HG03378 (cell line): ENCODE measurements around the gene BCOR.

Experiments used
- ATAC-seq: cut with Tn5 transposase; IDR thresholded peaks from one replicate; pipeline ENCODE4 v1.9.1; 2021; ENCODE audit warnings: mild to moderate bottlenecking, moderate library complexity; ENCODE audit not compliant: unreplicated experiment

The BCOR gene

GRCh38 chrX:40035726-40036125 is 62.0 kb downstream of the BCOR start:
- ATAC-seq: no peak

DNA sequence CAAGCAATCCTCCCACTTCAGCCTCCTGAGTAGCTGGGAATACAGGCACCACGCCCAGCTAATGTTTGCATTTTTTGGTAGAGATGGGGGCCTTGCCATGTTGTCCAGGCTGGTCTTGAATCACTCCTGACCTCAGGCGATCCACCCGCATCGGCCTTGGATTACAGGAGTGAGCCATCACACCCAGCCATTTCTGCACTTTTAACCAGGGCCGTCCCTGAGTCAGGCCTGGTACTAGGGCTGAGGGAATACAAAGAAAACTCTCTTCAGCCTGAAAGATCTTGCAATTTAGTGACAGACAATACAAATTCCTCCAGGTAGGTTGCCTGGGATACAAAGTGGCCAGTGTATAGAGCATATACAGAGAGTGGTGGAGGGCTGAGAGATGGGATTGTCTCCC is 65.8 kb downstream of the BCOR start:
- no peak for ATAC-seq

- ATAC-seq: no peak
Measured at GRCh38 chrX:40030205-40030604, 67.6 kb downstream of the BCOR start.

DNA sequence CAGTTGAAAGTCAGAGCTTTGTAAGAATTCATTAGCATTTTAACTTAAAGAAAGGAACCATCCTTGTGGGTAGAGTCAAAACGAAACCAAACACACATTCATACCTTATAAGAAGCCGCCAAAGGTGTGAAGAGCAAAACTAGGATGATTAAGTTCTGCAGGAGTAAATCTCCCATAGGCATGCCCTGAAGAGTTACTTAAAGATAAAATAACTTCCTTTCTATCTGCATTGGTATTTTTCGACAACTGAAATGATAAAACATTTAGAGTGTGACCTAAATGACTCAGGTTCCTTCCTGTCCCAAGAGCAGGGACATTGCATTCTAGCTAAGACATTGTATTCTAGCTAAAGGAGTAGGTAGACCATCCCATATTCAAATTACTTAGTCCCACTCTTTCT is 75.3 kb downstream of the BCOR start:
- no peak for ATAC-seq

DNA sequence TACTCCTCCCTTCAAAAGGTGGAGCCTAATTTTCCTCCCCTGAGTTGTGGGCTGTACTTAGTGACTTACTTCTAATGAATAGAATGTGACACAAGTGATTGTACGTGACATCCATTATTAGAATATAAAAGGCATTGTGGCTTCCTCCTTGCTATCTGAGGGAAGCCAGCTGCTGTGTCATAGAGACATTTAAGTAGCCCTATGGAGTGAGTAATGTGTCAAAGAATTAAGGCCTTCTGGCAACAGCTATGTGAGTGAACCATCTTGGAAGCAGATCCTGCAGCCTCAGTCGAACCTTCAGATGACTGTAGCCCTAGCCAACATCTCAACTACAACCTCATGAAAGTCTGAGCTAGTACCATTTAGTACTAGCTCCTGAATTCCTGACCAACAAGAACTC is 76.1 kb downstream of the BCOR start:
- ATAC-seq: no peak

- no peak for ATAC-seq
Measured at GRCh38 chrX:40019541-40019940, 78.2 kb downstream of the BCOR start.

DNA sequence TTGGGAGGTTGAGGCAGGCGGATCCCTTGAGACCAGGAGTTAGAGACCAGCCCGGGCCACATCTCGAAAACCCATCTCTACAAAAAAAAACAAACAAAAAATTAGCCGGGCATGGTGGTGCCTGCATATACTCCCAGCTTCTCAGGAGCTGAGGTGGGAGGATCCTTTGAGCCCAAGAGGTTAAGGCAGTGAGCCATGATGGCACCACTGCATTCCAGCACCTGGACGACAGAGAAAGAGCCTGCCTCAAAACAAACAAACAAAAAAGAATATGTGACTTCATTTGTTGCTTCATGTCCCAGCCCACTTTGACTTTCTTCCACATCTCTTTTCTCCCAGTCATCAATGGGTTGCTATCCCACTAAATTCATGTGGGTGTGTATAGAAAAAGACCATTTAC is 79.7 kb downstream of the BCOR start:
- ATAC-seq: no peak

GRCh38 chrX:40016749-40017148 is 81.0 kb downstream of the BCOR start:
- ATAC-seq: no peak

GRCh38 chrX:40015693-40016092 is 82.1 kb downstream of the BCOR start:
- no peak for ATAC-seq

DNA sequence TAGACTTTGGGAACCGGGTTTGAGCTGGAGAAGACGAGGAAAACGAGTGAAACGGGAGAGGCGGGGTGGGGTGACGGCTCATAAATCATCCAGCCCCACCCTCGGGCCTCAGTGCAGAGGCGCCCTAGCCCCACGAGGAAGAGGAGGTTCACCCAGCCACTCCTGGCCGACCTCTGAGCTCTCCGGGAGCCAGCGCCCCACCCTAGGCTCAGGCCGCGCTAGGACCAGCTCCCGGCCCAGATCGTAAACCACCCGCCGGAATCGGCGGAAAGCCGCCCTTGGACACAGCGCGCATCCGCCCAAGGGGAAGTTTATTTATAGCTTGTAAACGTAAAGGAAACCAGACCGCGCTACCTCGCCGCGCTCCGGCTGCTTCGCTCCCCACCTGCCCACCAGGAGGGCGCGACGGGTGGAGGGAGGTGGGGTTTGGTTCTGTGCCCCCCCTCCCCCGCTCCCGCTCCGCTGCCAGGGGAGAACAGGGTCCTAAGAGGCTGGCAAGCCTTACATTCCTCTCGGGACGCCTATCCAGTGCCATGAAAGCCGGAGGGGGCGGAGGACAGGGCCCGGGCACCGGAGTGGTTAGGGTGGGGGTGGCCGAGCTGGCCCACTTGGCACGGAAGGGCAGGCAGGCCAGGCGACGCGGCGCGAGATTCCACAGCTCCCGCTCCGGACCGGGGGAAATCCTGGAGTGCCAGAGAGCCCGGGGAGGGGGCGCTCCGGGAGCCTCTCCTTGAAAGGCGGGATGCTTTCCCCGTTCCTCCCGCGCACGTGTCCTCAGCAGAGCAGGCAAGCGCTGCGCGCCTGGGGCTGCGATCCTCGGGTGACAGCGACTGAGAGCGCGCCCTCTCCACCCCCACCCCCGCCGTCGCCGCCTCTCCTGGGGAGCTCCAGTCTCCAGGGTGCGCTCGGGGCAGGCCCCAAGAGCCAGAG is 84.2 kb downstream of the BCOR start:
- ATAC-seq: no peak

GRCh38 chrX:40012868-40013265 is 84.9 kb downstream of the BCOR start:
- ATAC-seq: no peak

DNA sequence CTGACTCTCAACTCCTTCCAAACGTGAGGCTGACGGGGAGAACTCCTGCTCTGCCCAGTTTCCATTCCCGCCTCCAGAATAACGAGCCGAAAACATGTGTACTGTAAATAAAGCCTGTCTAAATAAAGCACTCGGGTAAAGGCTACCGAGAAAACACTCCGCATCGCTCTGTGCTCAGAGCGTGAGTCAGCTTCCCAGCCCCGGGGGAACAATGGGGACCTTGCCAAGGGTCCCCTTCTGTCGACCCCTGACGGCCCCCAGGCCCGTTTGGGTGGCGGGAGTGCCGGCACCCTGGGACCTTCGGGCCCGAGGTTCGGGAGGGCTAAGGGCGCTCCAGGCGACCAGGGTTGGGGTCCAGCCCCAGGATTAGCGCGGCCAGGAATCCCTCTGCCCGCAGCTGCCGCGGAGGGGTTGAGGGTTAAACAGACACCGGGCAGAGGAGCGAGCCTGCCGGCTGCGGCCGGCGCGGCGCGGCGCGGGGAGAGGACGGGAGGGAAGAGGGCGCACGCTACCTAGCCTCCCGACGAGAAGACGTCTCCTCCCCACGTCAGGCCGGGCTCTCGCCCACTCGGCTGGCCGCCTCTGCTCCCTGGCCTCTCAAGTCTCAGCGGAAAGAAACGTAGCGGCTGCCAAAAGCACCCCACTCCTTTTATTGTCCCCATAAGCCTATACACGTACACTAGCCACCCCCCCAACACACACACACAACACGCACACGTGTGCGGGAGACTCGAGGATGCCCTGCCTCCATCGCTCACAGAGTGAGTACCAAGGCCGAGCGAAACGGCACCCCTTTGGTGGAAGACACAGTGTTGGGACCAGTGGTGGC is 85.5 kb downstream of the BCOR start:
- no peak for ATAC-seq

DNA sequence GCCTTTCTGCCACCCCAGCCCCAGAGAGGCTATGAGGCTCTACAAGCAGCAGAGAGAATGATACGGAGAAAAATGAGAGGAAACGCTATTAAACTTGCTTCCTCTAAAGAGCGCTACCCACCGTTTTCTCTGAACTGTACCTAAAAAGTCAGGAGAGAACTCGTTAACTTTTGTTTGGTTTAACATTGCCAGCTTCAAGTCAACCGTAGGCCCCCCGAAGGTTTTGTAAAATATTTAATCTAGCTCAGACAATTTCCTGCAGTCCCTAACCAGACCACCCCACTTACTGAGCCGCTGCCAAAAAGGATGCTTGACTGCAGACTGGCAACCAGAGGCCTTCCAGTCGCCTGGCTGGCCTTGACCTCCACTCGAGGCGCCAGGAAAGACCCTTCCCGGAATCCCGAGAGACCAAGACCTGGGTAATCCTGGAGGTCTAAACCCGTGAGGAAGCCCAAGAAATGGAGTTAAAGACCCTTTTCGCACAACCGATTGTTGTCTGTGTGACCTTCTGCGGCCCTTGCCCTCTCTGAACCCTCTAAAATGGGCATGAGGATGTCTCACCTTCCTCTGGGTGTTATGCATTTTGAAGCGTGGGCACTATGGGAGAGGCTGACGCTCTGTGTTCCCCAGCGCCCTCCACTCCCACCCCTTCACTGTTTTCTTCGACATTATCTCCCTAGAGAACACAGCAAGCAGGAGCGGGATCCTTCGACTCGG is 86.3 kb downstream of the BCOR start:
- ATAC-seq: no peak

- no peak for ATAC-seq
Measured at GRCh38 chrX:40010550-40011321, 87.0 kb downstream of the BCOR start.

DNA sequence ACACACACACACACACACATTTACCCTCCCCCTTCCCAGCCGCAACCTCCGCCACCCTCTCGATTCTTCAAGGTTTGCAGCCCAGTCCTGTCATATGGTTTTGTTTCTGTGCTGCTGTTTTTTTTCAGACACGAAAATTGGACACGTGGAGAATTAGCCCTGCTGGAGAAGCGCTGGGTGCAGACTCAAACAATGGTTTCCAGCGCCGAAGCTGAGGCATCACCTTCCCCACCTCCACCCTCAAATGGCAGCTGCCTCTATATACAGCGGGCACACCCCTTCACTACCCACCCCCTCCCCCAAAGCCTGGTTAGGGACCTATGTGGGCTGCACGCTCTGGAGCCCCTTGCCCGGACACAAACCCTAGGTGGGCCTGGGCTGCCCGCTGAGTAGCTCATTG is 87.9 kb downstream of the BCOR start:
- no peak for ATAC-seq

DNA sequence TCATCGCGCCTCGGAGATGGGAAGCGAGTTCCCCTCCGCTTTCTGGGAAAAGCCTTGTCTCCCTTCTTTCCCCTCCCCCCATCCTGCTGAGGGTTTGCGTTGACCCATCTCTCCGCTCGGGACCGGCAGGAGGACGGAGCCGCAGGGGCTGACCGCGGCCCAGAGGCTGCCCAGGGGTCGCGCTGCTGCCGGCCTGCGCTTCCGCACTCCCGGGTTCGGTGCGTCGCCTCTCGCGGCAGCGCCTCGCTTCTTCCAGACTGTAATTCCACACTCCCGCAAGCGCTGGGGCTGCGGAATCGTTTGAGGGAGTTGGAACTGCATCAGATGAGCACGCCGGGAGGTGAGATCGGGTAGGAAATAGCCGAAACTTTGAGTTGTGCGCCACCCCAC is 88.3 kb downstream of the BCOR start:
- no peak for ATAC-seq

DNA sequence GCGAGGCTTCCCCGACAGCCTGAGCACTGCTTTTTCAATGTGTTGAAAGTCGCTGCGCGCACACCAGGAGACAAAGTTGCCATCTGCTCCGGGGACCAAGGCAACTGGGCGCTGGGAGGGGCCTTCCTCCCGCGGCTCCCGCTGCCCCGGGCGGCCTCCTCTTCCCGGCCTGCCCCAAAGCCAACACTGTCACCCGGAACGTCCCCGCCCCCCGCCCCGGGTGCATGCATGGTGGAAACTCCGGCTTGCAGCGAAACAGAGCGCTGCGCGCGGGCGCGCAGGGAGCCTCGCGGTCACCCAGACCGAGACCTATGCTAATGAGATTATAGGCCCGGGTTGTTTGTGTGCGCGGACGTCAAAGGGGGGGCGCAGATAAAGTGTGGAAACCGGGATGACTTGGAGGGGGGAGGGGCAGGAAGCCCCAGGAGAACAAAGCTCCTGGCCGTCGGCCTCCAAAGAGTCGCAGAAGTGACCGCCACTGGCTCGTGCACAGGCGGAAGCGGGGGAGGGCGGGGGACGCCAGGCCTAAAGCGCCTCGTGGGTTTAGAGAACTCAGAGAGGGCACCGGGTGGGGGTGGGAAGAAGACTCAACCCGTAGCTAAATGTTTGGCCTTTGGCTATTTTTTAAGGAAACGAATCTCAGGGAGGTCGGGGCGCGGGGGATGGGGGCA is 88.8 kb downstream of the BCOR start:
- ATAC-seq: no peak

DNA sequence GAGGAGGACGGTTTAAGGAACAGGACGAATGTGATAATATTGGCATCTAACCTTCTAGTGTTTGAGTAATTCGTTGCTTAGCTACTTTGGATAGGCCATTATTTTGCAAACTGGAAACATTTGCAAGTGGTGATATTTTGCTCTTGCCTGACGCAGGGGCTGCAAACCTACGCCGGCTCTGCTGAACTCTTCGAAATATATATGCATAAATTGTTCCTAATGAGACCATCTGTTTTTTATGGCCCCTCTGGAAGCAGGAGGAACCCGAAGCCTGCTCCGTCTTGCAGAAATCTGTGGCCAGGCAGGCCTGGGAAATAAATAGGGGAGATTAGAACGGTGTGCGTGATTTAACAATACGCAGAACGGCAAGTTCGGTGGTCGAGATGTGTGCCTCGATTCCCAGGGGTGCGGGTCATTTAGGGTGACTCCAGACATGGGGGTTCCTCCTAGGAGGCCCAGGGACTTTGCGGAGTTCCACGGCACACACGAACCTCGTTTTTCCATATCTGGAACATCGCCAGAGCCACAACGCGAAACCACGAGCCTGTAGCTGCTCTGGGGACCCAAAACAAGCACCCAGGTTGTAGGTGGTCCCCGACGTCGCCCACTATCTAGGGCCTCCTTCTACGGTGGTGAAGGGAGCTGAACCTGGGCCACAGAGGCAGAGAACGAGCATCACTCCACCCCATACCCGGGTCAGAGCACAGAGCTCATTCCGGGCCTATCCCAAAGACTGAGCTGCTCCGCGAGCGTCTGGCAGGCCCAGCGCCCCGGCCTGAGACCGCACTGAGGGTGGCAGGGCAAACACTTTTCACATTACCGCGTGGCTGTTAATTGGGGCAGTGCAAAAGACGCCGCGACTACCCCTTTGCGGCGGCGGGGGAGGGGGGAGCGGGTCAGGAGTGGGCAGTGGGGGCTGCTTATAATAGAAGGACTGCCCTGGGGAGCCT is 89.7 kb downstream of the BCOR start:
- ATAC-seq: no peak

GRCh38 chrX:40007131-40007755 is 90.5 kb downstream of the BCOR start:
- ATAC-seq: no peak
